Keratinocyte (primary cell): ENCODE measurements around the gene SLC4A1AP. TPM values are rescaled to one million over a fixed set of nuclear protein-coding genes. Genes with fewer than 3 reads are reported as not detected.
A peak's percentile ranks its signal among the peaks of the same experiment; 100 is the strongest.

Source experiments
- DNase-seq: peaks from one replicate; pipeline ENCODE4 v3.0.0-alpha.2; 2011; ENCODE audit warnings: low read depth, missing footprints, low spot score
- FAIRE-seq: peaks from 2 replicates; lab custom pipeline; 2011; peaks lifted over from hg19 to GRCh38; lab: Jason Lieb, UNC
- H2AFZ ChIP-seq: 2 replicates; pipeline ENCODE4 v1.6.0; 2012; ENCODE audit warnings: low read length, control low read depth, inconsistent platforms; ENCODE audit not compliant: control insufficient read depth
- H3K27ac ChIP-seq: 2 replicates; pipeline ENCODE4 v1.5.1; 2011; ENCODE audit warnings: low read length; ENCODE audit not compliant: control insufficient read depth, insufficient read depth
- H3K27me3 ChIP-seq: 3 replicates; pipeline ENCODE4 v1.6.0; 2011; ENCODE audit warnings: low read length; ENCODE audit not compliant: control insufficient read depth, insufficient read depth; ENCODE audit errors: extremely low read depth
- H3K36me3 ChIP-seq, 2 experiments: 2 replicates in 1 of 2; 3 replicates in 1 of 2; pipeline ENCODE4 v1.5.1; 2011; ENCODE audit warnings: low read length in 2 of 2, mild to moderate bottlenecking in 1 of 2; ENCODE audit not compliant: control insufficient read depth in 2 of 2, insufficient read depth in 2 of 2; ENCODE audit errors: extremely low read depth in 1 of 2
- H3K4me1 ChIP-seq: 3 replicates; pipeline ENCODE4 v1.5.1; 2011; ENCODE audit warnings: low read length; ENCODE audit not compliant: control insufficient read depth, insufficient read depth; ENCODE audit errors: extremely low read depth
- H3K4me2 ChIP-seq: 3 replicates; pipeline ENCODE4 v1.6.0; 2011; ENCODE audit warnings: low read depth, low read length; ENCODE audit not compliant: control insufficient read depth, insufficient read depth; ENCODE audit errors: extremely low read depth
- H3K4me3 ChIP-seq, 3 experiments: fragments of 200-600 bp in 1 of 3; sonication (generic) in 1 of 3; 2 replicates in 2 of 3; 3 replicates in 1 of 3; pipeline ENCODE4 v1.5.1; 2011 to 2016; ENCODE audit warnings: low read length in 3 of 3, mild to moderate bottlenecking in 3 of 3, control low read depth in 2 of 3, inconsistent platforms in 1 of 3, low read depth in 1 of 3, mixed read lengths in 1 of 3, mixed run types in 1 of 3, moderate library complexity in 1 of 3; ENCODE audit not compliant: control insufficient read depth in 2 of 3, insufficient read depth in 2 of 3; ENCODE audit errors: extremely low read depth in 1 of 3
- H3K79me2 ChIP-seq: 2 replicates; pipeline ENCODE4 v1.6.0; 2012; ENCODE audit warnings: low read length; ENCODE audit not compliant: control insufficient read depth, insufficient read depth
- H3K9ac ChIP-seq: 3 replicates; pipeline ENCODE4 v1.6.0; 2011; ENCODE audit warnings: low read length; ENCODE audit not compliant: control insufficient read depth, insufficient read depth; ENCODE audit errors: extremely low read depth
- H3K9me1 ChIP-seq: 3 replicates; pipeline ENCODE4 v1.6.0; 2011; ENCODE audit warnings: low read length; ENCODE audit not compliant: control insufficient read depth, insufficient read depth; ENCODE audit errors: extremely low read depth
- H3K9me3 ChIP-seq: 2 replicates; pipeline ENCODE4 v1.5.1; 2012; ENCODE audit warnings: low read depth, low read length; ENCODE audit not compliant: control insufficient read depth
- H4K20me1 ChIP-seq: 3 replicates; pipeline ENCODE4 v1.6.0; 2011; ENCODE audit warnings: low read length; ENCODE audit not compliant: control insufficient read depth, insufficient read depth; ENCODE audit errors: extremely low read depth
- EZH2 ChIP-seq: IDR thresholded peaks from one replicate; pipeline ENCODE4 v1.6.1; 2012; ENCODE audit warnings: inconsistent platforms, mild to moderate bottlenecking, low read length, moderate library complexity
- dilution Hi-C: fragments of 300-500 bp; cut with MboI; formaldehyde crosslinking; loops from one replicate; pipeline ENCODE4 v1.7.0; 2020; ENCODE audit warnings: low sequenced_read_pairs; ENCODE audit not compliant: extremely low pct_ligation_motif_present
- polyA plus RNA-seq, 5 experiments: library from polyadenylated mRNA; depleted of rRNA in 3 of 5; stranded (reverse) in 3 of 5; stranded (forward) in 1 of 5; unstranded in 1 of 5; fragments of >200 nt; gene quantifications; 1 replicate in 1 of 5; 2 replicates in 3 of 5; 3 replicates in 1 of 5; pipeline versions ENCODE4 v1.2.1 to v1.2.3, GENCODE V29; 2011 to 2012; ENCODE audit warnings: missing spikeins in 2 of 5, low read depth in 1 of 5, low replicate concordance in 1 of 5
- TF ChIP-seq, protein P1 (sequence below), 3 experiments: IDR thresholded peaks in 1 of 3; conservative IDR thresholded peaks in 1 of 3; optimal IDR thresholded peaks in 1 of 3; 2 replicates in 2 of 3; 3 replicates in 1 of 3; pipeline versions ENCODE3 to v1.5.1; 2011; ENCODE audit warnings: low read length in 3 of 3, mild to moderate bottlenecking in 3 of 3, moderate library complexity in 2 of 3, control low read depth in 1 of 3, inconsistent platforms in 1 of 3; ENCODE audit not compliant: insufficient read depth in 2 of 3; ENCODE audit errors: extremely low read depth in 1 of 3

Gene SLC4A1AP
- polyA plus RNA-seq, 1 donor (not counting 4 experiments of a cell fraction or from before 2014, with no cell fraction given), result 17.0 TPM

DNA sequence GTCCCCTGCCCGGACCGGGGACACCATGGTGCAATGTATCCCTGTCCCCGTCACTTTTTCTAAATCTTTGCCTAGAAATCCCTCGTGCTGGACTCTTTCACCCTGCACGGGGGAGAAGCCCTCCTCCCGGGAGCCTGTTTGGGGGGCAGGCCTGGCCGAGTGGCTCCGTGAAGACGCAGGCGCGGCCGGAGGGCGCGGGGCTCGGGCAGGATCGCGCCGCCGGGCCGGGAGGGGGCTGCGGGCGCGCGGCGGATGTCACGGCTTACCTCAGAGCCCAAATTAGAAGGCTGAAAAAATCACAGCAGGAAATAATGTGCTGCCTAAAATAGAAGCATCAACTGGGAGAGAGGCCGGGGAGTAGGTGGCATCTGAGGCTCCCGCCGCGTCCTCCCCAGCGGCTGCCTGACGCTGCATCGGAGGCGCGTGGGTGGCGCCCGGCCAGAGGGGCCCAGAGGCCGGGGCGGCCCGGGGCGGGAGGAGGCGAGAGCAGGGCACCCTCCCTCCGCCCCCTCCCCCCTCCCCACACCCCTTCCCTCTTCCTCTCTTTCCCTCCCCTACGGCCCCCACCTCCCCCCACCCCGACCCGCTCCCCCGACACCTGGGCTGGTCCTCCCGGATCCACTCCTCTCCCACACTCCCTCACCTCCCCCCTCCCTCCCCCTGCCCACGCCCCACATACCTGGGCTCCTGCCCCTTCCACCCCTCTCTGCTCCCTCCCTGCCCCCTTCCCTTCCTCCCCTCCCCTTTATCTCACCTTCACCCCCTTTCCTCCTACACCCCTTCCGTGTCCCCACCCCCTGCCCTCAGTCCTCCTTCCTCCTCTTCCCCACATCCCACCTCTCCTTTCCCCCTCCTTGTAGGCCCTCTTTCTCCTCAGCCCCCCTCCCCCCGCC is 51.9 kb downstream of the SLC4A1AP start:
- Histone ChIP-seq H3K9me1 (no peaks in the 10 kb centered on the region), H3K36me3 (no peaks in the 10 kb centered on the region), H4K20me1 (no peaks in the 10 kb centered on the region), H3K9ac (peak overlapping the region; percentile 54), H3K4me1 (peaks cover 42% of the 10 kb centered on the region), H3K4me2 (peak overlapping the region; percentile 63), H3K9me3 (no peaks in the 10 kb centered on the region), H3K4me3 (peak overlapping the region in 2 of 3 experiments; percentile 34 to 41), H2AFZ (peak overlapping the region; percentile 64), H3K27me3 (no peaks in the 10 kb centered on the region), H3K79me2 (no peaks in the 10 kb centered on the region), H3K27ac (no peak overlapping the region)
- dilution Hi-C loops, result no loop called here
- FAIRE-seq (no peak), DNase-seq (no peak)
- no peak for TF ChIP-seq EZH2
- TF ChIP-seq, protein P1, sequence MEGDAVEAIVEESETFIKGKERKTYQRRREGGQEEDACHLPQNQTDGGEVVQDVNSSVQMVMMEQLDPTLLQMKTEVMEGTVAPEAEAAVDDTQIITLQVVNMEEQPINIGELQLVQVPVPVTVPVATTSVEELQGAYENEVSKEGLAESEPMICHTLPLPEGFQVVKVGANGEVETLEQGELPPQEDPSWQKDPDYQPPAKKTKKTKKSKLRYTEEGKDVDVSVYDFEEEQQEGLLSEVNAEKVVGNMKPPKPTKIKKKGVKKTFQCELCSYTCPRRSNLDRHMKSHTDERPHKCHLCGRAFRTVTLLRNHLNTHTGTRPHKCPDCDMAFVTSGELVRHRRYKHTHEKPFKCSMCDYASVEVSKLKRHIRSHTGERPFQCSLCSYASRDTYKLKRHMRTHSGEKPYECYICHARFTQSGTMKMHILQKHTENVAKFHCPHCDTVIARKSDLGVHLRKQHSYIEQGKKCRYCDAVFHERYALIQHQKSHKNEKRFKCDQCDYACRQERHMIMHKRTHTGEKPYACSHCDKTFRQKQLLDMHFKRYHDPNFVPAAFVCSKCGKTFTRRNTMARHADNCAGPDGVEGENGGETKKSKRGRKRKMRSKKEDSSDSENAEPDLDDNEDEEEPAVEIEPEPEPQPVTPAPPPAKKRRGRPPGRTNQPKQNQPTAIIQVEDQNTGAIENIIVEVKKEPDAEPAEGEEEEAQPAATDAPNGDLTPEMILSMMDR (optimal IDR thresholded peaks at IDR 0.05 in 1 of 3, IDR thresholded peaks at IDR 0.05 in 1 of 3, conservative IDR thresholded peaks at IDR 0.05 in 1 of 3; ENCODE audit: extremely low read depth in 1 of 3, insufficient read depth in 2 of 3, low read length in 3 of 3), result no peak

DNA sequence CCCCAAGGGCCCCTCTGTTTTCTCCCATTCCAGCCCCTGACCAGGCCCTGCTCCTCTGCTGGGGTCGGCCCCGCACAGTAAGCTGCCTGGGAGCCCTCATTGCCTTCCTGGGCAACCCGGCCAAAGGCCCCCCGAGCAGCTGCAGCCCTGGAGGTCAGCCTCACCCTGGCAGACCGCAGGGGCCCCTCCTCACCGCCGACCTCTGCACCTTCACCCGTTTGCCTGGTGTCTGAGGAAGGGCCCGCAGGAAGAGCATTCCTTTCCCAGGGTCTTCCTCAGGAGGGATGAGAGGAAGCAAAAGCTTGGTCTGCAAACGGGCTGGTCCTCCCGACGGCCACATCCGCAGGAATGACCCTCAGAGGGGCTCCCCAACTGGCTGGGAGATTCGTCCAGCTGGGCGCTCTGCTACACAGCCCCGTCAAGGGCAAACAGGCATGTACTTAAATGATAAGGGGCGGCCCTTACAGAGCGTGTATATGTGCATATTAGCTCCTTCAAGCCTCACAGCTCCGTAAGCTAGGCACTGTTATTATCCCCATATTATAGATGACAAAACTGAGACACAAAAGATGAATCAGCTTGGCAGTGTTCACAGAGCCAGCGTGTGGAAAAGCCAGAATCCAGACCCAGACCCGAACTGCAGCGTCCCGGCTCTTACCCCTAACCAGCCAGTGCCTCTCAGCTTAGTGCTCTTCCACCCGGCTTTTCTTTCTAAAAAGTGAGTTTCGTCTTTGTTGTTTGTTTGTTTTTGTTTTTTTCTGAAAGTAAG is 52.8 kb downstream of the SLC4A1AP start:
- H2AFZ ChIP-seq, result peak overlapping the region; percentile 40
- H3K4me1 ChIP-seq, result peaks cover 41% of the 10 kb centered on the region
- H3K9ac ChIP-seq, result peak overlapping the region; percentile 26
- H3K4me3 ChIP-seq, result peak overlapping the region in 1 of 3 experiments; percentile 30
- H3K9me3 ChIP-seq, result no peaks in the 10 kb centered on the region
- H3K27ac ChIP-seq, result peak overlapping the region; percentile 44
- no peaks in the 10 kb centered on the region for H3K36me3 ChIP-seq
- TF ChIP-seq, protein P1 (optimal IDR thresholded peaks at IDR 0.05 in 1 of 3, IDR thresholded peaks at IDR 0.05 in 1 of 3, conservative IDR thresholded peaks at IDR 0.05 in 1 of 3; ENCODE audit: extremely low read depth in 1 of 3, insufficient read depth in 2 of 3, low read length in 3 of 3), result no peak
- TF ChIP-seq EZH2, result no peak
- no peaks in the 10 kb centered on the region for H3K27me3 ChIP-seq
- no peak for DNase-seq
- peak overlapping the region; percentile 42 for H3K4me2 ChIP-seq
- no peaks in the 10 kb centered on the region for H4K20me1 ChIP-seq
- dilution Hi-C loops, result no loop called here
- H3K79me2 ChIP-seq, result no peaks in the 10 kb centered on the region
- no peak for FAIRE-seq
- no peaks in the 10 kb centered on the region for H3K9me1 ChIP-seq
